ENCODE data around the gene NGDN.

GRCh38 chr14:23468704-23469126 is 788 bp upstream of the NGDN start:
- no peak for TF ChIP-seq CTCF (IDR thresholded peaks at IDR 0.05; ENCODE audit: insufficient read depth, low read length)
- no peak for TF ChIP-seq POLR2AphosphoS5 (IDR thresholded peaks at IDR 0.05; ENCODE audit: low read depth)
- TF ChIP-seq SPI1 (IDR thresholded peaks at IDR 0.05; ENCODE audit: borderline replicate concordance, low read depth): no peak
- TF ChIP-seq REST (IDR thresholded peaks at IDR 0.05; ENCODE audit: insufficient replicate concordance, low read depth): no peak

Measured in HL-60 (cell line).